ENCODE measurements around the gene BTG1. TPM values are rescaled to one million over a fixed set of nuclear protein-coding genes. Genes with fewer than 3 reads are reported as not detected.

Gene BTG1
- total RNA-seq, 4 donors from 2014 or later = 103 to 178 (median 156) TPM

DNA sequence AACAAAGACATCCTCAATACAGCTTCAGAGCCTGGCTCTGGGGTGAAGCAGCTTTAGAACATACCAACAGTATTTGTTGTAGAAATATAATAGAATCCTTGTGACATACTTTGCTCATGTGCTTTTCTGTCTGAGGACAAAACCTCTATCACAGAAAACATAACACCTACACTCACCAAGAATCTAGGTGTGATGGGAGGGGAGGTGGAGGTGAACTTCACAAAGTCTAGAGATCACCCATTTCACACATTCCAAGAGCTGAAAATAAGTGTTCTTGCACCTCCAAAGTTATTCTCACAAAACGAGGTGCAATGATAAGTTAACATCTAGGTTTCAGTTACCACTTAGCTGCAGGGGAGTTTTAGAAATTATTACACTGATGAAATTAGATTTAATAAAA is 32.7 kb upstream of the BTG1 start:
- no peak overlapping the region for H3K4me3 ChIP-seq
- H3K36me3 ChIP-seq = no peaks in the 10 kb centered on the region
- no peak for TF ChIP-seq POLR2AphosphoS5 (IDR thresholded peaks at IDR 0.05)
- no peak for TF ChIP-seq POLR2A (IDR thresholded peaks at IDR 0.05)
- TF ChIP-seq CTCF (IDR thresholded peaks at IDR 0.05) = no peak
- TF ChIP-seq EP300 (IDR thresholded peaks at IDR 0.05) = no peak
- no peaks in the 10 kb centered on the region for H3K9me3 ChIP-seq
- WGBS = 87% methylated on average over 1 of the region's 1 CpG
- H3K27ac ChIP-seq = no peak overlapping the region
- DNase-seq (ENCODE audit: low spot score in 2 of 2) = no peak
- no peaks in the 10 kb centered on the region for H3K27me3 ChIP-seq
- no peaks in the 10 kb centered on the region for H3K4me1 ChIP-seq

- TF ChIP-seq POLR2AphosphoS5 (IDR thresholded peaks at IDR 0.05) = no peak
- TF ChIP-seq CTCF (IDR thresholded peaks at IDR 0.05) = no peak
- no peak for TF ChIP-seq POLR2A (IDR thresholded peaks at IDR 0.05)
- no peak for TF ChIP-seq EP300 (IDR thresholded peaks at IDR 0.05)
- H3K4me1 ChIP-seq = no peaks in the 10 kb centered on the region
- 93% methylated on average over 10 of the region's 10 CpGs for WGBS
Measured at GRCh38 chr12:92176646-92177045, 31.0 kb upstream of the BTG1 start.

DNA sequence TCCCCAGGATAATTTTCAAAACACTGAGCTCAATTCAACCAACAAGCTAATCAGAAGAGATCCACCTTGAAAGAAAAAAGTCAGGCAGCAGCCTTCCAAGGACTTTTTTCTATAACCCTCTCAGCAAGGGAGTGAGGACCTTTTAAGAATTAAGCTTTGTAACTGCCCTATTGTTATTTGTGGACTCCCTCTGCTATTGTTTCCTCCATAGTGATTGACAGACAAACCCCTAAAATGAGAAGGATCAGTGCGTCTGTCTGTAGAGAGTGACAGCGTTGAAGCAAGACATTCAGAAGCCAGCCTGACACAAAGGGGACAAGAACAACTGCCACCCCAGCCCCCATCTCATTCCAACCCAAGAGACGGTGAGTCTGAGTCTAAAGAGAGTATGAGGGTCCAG is 30.3 kb upstream of the BTG1 start:
- Histone ChIP-seq H3K4me3 (no peak overlapping the region), H3K36me3 (no peaks in the 10 kb centered on the region), H3K27ac (no peak overlapping the region), H3K27me3 (no peaks in the 10 kb centered on the region), H3K4me1 (no peaks in the 10 kb centered on the region), H3K9me3 (no peaks in the 10 kb centered on the region)
- TF ChIP-seq POLR2AphosphoS5 (IDR thresholded peaks at IDR 0.05) (no peak), POLR2A (IDR thresholded peaks at IDR 0.05) (no peak), EP300 (IDR thresholded peaks at IDR 0.05) (no peak), CTCF (IDR thresholded peaks at IDR 0.05) (no peak)
- WGBS = 98% methylated on average over 3 of the region's 3 CpGs
- no peak for DNase-seq (ENCODE audit: low spot score in 2 of 2)

More at GRCh38 chr12:92176646-92177045, 31.0 kb upstream of the BTG1 start:
- Histone ChIP-seq H3K27ac (no peak overlapping the region), H3K27me3 (no peaks in the 10 kb centered on the region), H3K36me3 (no peaks in the 10 kb centered on the region), H3K4me3 (no peak overlapping the region), H3K9me3 (no peaks in the 10 kb centered on the region)
- DNase-seq (ENCODE audit: low spot score in 2 of 2) = no peak

GRCh38 chr12:92170050-92170449 is 24.4 kb upstream of the BTG1 start:
- DNase-seq (ENCODE audit: low spot score in 2 of 2) = no peak
- H3K4me3 ChIP-seq = no peak overlapping the region
- H3K27ac ChIP-seq = no peak overlapping the region
- H3K4me1 ChIP-seq = no peaks in the 10 kb centered on the region
- no peaks in the 10 kb centered on the region for H3K27me3 ChIP-seq
- TF ChIP-seq CTCF (IDR thresholded peaks at IDR 0.05) (no peak), POLR2AphosphoS5 (IDR thresholded peaks at IDR 0.05) (no peak), POLR2A (IDR thresholded peaks at IDR 0.05) (no peak), EP300 (IDR thresholded peaks at IDR 0.05) (no peak)
- no peaks in the 10 kb centered on the region for H3K36me3 ChIP-seq
- H3K9me3 ChIP-seq = no peaks in the 10 kb centered on the region

DNA sequence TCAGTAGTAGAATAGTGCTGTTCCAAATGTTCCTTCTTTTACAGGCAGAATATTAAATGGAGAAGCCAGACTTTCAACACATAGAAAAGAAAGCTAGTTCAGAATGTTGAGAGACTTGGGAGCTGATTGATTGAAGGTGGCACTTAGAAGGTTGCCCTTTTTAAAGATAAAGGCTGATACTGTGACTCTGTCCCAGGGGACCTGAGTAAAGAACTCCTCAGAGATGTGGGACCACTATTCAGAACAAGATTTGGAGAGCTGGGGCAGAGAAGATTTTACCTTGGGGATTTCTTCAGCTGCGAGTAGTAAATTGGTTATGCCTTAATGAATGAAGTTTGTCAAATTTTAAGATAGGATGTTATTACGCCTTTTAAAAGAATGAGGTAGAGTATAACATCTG is 21.4 kb upstream of the BTG1 start:
- H3K36me3 ChIP-seq = no peaks in the 10 kb centered on the region
- no peak for DNase-seq (ENCODE audit: low spot score in 2 of 2)

More for the DNA sequence above, 21.4 kb upstream of the BTG1 start:
- WGBS = 93% methylated on average over 2 of the region's 2 CpGs
- TF ChIP-seq CTCF (IDR thresholded peaks at IDR 0.05) = no peak
- TF ChIP-seq POLR2AphosphoS5 (IDR thresholded peaks at IDR 0.05) = no peak
- TF ChIP-seq POLR2A (IDR thresholded peaks at IDR 0.05) = no peak
- no peak for TF ChIP-seq EP300 (IDR thresholded peaks at IDR 0.05)
- no peaks in the 10 kb centered on the region for H3K4me1 ChIP-seq
- no peaks in the 10 kb centered on the region for H3K9me3 ChIP-seq
- H3K27me3 ChIP-seq = no peaks in the 10 kb centered on the region
- H3K27ac ChIP-seq = no peak overlapping the region
- no peak overlapping the region for H3K4me3 ChIP-seq
